ENCODE data around the gene APP.
"Not testable (repeated sequence)": the region's sequence is repeated elsewhere in the genome, so short reads cannot be mapped to it uniquely, and the experiment has no call there.

Gene APP

GRCh38 chr21:26020510-26020909 lies 150.1 kb downstream of the APP start:
- DNase-seq (ENCODE audit: low read depth in 2 of 2), result no peak

DNA sequence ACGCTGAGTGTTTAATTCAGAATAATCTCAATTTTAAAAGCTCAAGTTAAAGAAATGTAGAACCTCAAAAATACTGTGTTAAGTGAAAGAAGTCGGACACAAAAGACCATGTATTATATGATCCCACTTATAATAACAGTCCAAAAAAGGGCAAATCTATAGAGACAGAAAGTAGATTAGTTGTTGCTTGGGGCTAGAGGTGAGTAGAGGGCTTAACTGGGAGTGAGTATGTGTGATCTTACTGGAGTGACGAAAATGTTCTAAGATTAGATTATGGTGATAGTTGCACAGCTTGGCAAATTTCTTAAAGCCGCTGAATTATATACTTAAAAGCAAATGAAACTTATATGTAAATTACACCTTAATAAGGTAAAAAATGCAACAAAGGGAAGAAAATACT lies 150.5 kb downstream of the APP start:
- DNase-seq (ENCODE audit: low read depth in 2 of 2), result no peak

GRCh38 chr21:26019236-26019635 lies 151.3 kb downstream of the APP start:
- DNase-seq (ENCODE audit: low read depth in 2 of 2), result no peak

- no peak for DNase-seq (ENCODE audit: low read depth in 2 of 2)
Observed at GRCh38 chr21:26013970-26014369, 156.6 kb downstream of the APP start.

DNA sequence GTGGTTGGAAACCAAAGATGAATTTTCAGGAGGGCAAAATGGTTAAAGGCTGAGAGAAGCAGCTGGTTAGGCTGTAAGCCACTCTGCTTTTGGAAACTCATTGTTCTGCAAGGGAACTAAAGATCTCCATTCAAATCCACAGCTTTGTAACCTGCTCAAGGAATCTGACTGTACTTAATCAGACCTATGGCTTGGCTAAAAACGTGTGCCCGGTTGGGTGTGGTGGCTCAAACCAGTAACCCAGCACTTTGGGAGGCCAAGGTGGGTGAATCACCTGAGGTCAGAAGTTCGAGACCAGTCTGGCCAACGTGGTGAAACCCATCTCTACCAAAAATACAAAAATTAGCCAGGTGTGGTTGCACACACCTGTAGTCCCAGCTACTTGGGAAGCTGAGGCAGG lies 158.1 kb downstream of the APP start:
- DNase-seq (ENCODE audit: low read depth in 2 of 2), result not testable (repeated sequence)

- DNase-seq (ENCODE audit: low read depth in 2 of 2), result no peak
Observed at GRCh38 chr21:26011292-26011940, 159.2 kb downstream of the APP start.

- no peak for DNase-seq (ENCODE audit: low read depth in 2 of 2)
Observed at GRCh38 chr21:26007951-26008498, 162.5 kb downstream of the APP start.

GRCh38 chr21:26005464-26005863 lies 165.1 kb downstream of the APP start:
- no peak for DNase-seq (ENCODE audit: low read depth in 2 of 2)

DNA sequence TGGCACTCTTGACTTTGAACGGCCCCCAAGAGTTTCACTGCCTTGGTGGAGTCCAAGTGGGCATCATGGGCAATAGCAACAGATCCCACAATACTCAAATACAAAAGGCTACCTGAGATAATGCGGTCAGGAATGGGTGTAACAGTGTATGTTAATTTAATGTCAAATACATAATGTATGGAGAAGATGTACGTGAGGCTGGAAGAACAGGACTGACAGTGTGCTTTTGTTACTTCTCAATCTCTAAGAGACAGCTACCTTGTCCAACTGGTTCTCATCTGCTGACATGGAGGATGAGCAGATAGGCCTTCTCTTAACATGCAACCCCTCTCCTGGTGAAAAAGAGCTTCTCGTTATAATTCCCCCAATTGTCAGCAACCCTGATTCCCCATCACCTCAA lies 167.2 kb downstream of the APP start:
- no peak for DNase-seq (ENCODE audit: low read depth in 2 of 2)

DNA sequence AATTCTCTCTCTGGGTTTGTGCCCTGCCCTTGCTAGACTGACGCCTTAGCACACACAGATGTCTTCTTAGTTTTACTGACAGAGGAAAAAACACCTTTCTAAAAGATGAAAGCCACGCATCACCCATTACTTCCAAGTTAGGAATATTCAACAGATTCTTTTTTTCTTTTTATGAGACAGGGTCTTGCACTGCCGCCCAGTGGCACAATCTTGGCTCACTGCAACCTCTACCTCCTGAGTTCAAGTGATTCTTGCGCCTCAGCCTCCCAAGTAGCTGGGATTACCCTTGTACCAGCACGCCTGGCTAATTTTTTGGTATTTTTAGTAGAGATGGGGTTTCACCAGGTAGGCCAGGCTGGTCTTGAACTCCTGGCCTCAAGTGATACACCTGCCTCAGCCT lies 169.2 kb downstream of the APP start:
- no peak for DNase-seq (ENCODE audit: low read depth in 2 of 2)

GRCh38 chr21:25999921-26000582 lies 170.5 kb downstream of the APP start:
- DNase-seq (ENCODE audit: low read depth in 2 of 2), result peak in 1 of 2 donors; percentile 11

DNA sequence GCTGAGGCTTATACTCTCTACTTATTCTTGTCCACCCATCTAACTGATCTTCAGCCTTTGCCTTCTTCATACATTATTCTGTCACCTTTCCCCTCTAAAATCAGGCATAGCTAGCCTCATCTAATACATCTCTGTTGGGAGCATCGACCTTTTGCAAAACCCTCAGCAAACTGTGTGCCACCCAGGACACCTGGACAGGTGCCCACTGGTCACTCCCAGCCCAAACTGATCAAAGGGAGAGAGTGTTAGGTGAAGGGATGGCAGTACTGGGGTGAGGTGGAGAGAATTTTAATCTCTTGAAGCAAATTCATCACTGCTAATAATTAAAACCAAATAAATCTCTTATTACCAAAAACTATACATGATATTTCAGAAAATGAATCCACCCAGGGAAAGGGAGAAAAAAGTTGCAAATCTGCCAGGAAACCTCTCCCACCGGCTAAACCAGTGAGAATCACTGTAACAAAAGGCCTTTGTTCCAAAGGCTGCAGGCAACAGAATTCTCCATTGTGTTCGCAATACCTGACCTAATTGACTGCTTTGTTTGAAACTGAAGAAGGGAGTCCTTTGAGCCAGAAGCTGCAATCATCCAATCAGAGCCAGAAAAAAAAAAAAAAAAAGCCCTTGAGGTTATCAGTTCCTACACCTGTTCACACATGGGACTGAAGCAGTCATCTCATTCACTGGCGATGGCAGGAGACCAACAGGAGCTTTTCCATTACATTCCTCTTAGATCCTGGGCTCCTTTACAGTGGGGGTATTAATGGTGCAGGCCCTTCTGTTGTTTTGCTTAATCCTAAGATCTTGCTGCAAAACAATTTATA lies 172.6 kb downstream of the APP start:
- no peak for DNase-seq (ENCODE audit: low read depth in 2 of 2)

DNA sequence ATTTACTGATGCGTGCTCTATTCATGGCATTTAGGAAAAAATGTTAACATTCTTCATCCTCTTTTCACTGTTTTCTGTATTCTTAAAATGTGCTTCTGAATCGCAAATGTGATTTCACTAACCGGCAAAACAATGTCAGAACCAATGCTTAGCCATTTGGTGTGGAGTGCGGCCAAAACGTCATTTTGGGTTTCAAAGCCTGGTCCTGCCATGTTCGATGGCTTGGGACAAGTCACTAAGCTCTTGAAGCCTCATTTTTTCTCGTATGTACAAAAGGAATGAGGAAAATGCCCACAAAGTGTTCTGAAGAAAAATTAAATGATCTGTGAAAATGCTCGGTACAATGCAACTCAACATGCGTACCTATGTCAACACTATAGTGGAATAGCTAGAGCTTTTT lies 175.3 kb downstream of the APP start:
- no peak for DNase-seq (ENCODE audit: low read depth in 2 of 2)

- DNase-seq (ENCODE audit: low read depth in 2 of 2), result no peak
Observed at GRCh38 chr21:25994758-25995163, 175.8 kb downstream of the APP start.

DNA sequence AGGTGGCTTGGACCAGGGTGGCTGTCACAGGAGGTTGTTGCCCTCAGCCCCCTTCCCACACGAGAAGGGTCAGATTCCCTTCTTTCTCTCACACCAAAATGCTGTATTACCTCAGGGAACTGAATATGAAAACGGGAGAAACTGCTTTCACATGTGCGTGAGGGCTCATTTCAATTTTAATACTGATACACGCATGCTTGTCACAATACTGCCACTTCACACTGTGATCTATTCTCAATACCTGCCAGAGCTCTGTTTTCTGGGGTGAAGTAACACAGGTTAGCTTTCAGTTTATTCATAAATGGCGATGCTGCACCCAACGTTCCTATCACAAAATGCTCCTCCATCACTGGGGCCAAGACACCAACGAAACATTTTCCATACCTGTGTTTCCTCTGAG lies 181.8 kb downstream of the APP start:
- DNase-seq (ENCODE audit: low read depth in 2 of 2), result no peak

DNA sequence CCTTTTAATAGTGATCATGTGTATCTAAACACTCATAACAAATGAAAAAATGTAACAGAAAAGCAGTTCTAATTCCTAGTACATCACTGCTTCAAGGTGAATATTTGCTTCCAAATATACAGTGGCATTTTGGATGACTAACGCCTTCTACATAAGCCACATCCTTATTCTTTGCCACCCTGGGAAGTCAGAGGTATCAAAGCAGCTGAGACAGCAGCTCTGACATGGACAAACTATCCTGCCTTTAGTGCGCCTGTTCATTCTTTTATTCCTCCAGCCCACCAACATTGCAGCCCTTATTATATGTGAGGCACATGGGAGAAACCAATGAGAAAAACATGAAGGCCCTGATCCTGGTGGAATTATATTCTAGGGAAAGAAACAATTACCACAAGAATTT lies 183.0 kb downstream of the APP start:
- DNase-seq (ENCODE audit: low read depth in 2 of 2), result no peak

DNA sequence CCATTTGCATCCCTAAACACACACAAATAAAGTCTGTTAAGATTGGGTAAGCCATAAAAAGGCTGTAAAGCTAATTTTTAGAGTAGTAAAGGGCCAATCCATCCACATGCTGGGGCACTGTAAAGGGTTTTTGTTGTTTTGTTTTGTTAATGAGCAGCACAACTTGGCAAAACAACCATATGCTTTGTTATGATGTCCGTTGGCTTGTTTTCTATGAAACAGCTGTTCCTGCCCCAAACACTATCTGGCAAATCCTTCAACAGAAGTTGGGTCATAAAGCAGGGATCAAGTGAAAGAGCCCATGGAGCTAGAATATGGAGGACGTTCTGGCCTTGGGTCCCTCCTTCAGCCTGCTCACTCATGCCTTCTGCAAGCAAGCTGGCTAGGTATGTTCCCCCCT lies 183.6 kb downstream of the APP start:
- no peak for DNase-seq (ENCODE audit: low read depth in 2 of 2)

- no peak for DNase-seq (ENCODE audit: low read depth in 2 of 2)
Observed at GRCh38 chr21:25985990-25986389, 184.6 kb downstream of the APP start.

- DNase-seq (ENCODE audit: low read depth in 2 of 2), result no peak
Observed at GRCh38 chr21:25984538-25984937, 186.0 kb downstream of the APP start.

- DNase-seq (ENCODE audit: low read depth in 2 of 2), result no peak
Observed at GRCh38 chr21:25983745-25984144, 186.8 kb downstream of the APP start.

- no peak for DNase-seq (ENCODE audit: low read depth in 2 of 2)
Observed at GRCh38 chr21:25980710-25981109, 189.9 kb downstream of the APP start.

GRCh38 chr21:25979845-25980616 lies 190.5 kb downstream of the APP start:
- DNase-seq (ENCODE audit: low read depth in 2 of 2), result no peak

Data from stimulated activated CD8-positive, alpha-beta memory T cell treated with anti-CD3 and anti-CD28 coated beads, Interleukin-15, amount 100 ng/mL, for 48 hours (primary cell).